Memory B cell (primary cell): Measurements from ENCODE around the gene CTBP2.

Source experiments
- ATAC-seq: fragments of 150-1000 bp; cut with Tn5 transposase; 2 replicates; pipeline ENCODE4 v1.10.0; 2021; ENCODE audit warnings: low read depth, mild to moderate bottlenecking, moderate library complexity
- DNase-seq, 2 donors: peaks; one replicate each; pipeline ENCODE4 v3.0.0; 2022; ENCODE audit warnings: low spot score in 2 of 2
- H3K27ac Mint-ChIP-seq: one replicate; pipeline ENCODE4 v1.8.0; 2022; ENCODE audit warnings: mild to moderate bottlenecking, moderate library complexity, mixed read lengths
- H3K27me3 Mint-ChIP-seq: one replicate; pipeline ENCODE4 v1.8.0; 2022; ENCODE audit warnings: mixed read lengths
- H3K36me3 Mint-ChIP-seq: one replicate; pipeline ENCODE4 v1.8.0; 2022; ENCODE audit warnings: mild to moderate bottlenecking, mixed read lengths
- H3K4me1 Mint-ChIP-seq: one replicate; pipeline ENCODE4 v1.8.0; 2022; ENCODE audit warnings: mixed read lengths
- H3K4me3 Mint-ChIP-seq: one replicate; pipeline ENCODE4 v1.8.0; 2022; ENCODE audit warnings: mild to moderate bottlenecking, moderate library complexity, mixed read lengths
- H3K9me3 Mint-ChIP-seq: one replicate; pipeline ENCODE4 v1.8.0; 2022; ENCODE audit warnings: mixed read lengths

The CTBP2 gene

GRCh38 chr10:125096975-125097374 is 63.4 kb downstream of the CTBP2 start:
- no peaks in the 10 kb centered on the region for H3K4me1 Mint-ChIP-seq
- H3K27me3 Mint-ChIP-seq, result peaks cover 14% of the 10 kb centered on the region
- H3K4me3 Mint-ChIP-seq, result no peak overlapping the region
- DNase-seq, result no peak
- H3K36me3 Mint-ChIP-seq, result no peaks in the 10 kb centered on the region
- H3K27ac Mint-ChIP-seq, result no peak overlapping the region
- ATAC-seq, result no peak
- H3K9me3 Mint-ChIP-seq, result no peaks in the 10 kb centered on the region

DNA sequence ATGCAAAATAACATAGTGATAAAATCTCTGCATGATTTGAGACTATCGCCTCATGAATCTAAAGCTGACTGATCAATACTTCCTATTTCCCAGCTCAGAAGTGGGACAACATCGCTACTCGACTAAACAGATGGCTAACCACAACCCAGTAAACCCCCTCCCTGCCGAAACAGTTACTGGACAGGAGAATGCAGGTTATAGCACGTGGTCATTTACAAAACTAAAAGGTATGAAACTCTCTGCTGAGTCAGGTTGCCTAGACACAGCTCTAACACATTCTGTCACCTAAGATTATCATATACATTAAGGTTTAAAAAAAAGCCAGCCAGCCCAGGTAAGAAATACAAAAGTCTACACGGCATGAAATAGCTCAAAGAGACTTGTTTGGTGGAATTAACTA is 64.0 kb downstream of the CTBP2 start:
- no peak for ATAC-seq
- H3K27ac Mint-ChIP-seq, result no peak overlapping the region

GRCh38 chr10:125095776-125096175 is 64.6 kb downstream of the CTBP2 start:
- peaks cover 10% of the 10 kb centered on the region for H3K27me3 Mint-ChIP-seq
- no peaks in the 10 kb centered on the region for H3K4me1 Mint-ChIP-seq
- ATAC-seq, result no peak
- no peaks in the 10 kb centered on the region for H3K9me3 Mint-ChIP-seq
- H3K36me3 Mint-ChIP-seq, result no peaks in the 10 kb centered on the region
- H3K27ac Mint-ChIP-seq, result no peak overlapping the region
- H3K4me3 Mint-ChIP-seq, result no peak overlapping the region
- no peak for DNase-seq

More for the DNA sequence above, 64.0 kb downstream of the CTBP2 start:
- Mint-ChIP-seq H3K36me3 (no peaks in the 10 kb centered on the region), H3K27me3 (peaks cover 10% of the 10 kb centered on the region), H3K4me3 (no peak overlapping the region), H3K9me3 (no peaks in the 10 kb centered on the region), H3K4me1 (no peaks in the 10 kb centered on the region)
- DNase-seq, result no peak

DNA sequence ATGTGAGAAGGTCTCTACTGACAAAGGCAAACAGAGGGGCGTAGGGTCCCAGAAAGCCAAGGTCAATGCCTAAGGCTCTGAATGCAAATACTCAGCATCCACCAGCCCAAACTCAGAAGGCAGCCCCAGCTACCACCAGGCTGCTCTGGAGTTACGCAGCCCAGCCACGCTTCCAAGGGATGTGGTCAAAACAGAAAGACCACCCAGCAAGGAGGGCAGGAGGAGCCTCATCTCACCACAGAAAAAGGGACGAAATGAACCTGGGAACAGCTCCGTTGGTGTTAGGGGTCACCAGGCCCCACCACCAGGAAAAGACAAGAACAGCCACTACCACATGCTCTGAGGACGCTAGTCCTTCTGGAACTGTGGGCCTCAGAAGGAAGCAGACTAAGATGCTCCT is 65.1 kb downstream of the CTBP2 start:
- no peak for ATAC-seq

DNA sequence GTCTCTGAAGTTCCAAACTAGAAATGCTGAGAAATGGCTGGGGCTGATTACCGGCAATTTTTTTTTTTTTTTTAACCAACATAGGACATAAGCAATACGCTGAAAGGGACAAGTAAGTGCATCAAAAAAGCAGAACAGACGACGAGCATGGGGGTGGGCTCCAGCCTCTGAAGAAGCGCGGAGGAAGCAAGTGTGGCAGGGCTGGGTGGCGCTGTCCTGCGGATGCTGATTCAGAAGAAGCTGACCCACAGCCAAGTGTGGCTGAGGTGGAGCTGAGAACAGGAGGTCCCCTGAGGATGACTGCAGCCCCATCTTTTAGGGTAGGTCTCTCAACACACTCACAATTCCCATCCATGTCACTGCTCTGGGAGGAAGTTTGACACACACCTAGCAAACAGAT is 65.6 kb downstream of the CTBP2 start:
- Mint-ChIP-seq H3K27me3 (peaks cover 7% of the 10 kb centered on the region), H3K27ac (no peak overlapping the region), H3K4me1 (no peaks in the 10 kb centered on the region), H3K9me3 (no peaks in the 10 kb centered on the region), H3K4me3 (no peak overlapping the region), H3K36me3 (no peaks in the 10 kb centered on the region)
- DNase-seq, result no peak
- ATAC-seq, result no peak

More for the DNA sequence above, 65.1 kb downstream of the CTBP2 start:
- Mint-ChIP-seq H3K27ac (no peak overlapping the region), H3K4me1 (no peaks in the 10 kb centered on the region), H3K36me3 (no peaks in the 10 kb centered on the region), H3K9me3 (no peaks in the 10 kb centered on the region), H3K27me3 (peaks cover 9% of the 10 kb centered on the region), H3K4me3 (no peak overlapping the region)
- DNase-seq, result no peak

DNA sequence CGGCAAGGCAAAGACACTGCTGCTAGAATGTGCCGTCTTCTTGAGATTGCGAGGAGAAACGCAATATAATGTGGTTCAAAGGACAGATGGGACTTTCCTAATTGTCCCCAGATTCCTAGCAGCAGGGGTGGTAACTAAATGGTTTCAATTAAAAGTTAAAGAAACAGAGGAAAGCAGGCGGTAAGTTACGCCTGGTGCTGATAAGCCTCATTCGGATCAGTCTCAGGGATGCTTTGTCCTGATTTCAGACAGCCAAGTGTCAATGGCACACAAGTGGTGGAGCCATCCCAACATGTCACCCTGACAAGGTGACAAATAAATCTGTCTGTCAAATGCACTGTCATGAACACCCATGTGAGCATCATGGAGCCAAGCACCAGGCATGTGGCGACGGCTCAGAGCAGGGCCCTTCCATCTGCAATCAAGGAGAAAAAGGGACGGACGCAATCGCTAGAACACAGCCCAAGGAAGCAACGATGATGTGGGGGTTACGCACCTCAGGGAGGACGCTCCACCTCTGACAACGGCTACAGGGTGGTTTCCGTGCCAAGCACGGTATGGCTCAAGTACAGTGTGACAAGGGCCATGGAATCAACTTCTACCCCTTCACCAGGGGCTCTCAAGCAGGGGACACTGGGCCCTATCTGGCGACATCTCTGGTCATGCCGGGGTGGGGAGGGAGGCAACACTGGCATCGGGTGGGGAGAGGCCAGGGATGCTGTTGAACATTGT is 66.2 kb downstream of the CTBP2 start:
- DNase-seq, result no peak
- H3K27me3 Mint-ChIP-seq, result peaks cover 8% of the 10 kb centered on the region
- no peaks in the 10 kb centered on the region for H3K4me1 Mint-ChIP-seq
- H3K9me3 Mint-ChIP-seq, result no peaks in the 10 kb centered on the region
- no peak overlapping the region for H3K4me3 Mint-ChIP-seq
- no peak for ATAC-seq
- H3K36me3 Mint-ChIP-seq, result no peaks in the 10 kb centered on the region
- no peak overlapping the region for H3K27ac Mint-ChIP-seq

- DNase-seq (no peak), ATAC-seq (no peak)
- Mint-ChIP-seq H3K27me3 (peaks cover 2% of the 10 kb centered on the region), H3K4me3 (no peak overlapping the region), H3K36me3 (no peaks in the 10 kb centered on the region), H3K4me1 (no peaks in the 10 kb centered on the region), H3K9me3 (no peaks in the 10 kb centered on the region), H3K27ac (no peak overlapping the region)
Observed at GRCh38 chr10:125093199-125093973, 67.0 kb downstream of the CTBP2 start.

- peaks cover 7% of the 10 kb centered on the region for H3K27me3 Mint-ChIP-seq
- ATAC-seq, result no peak
- no peaks in the 10 kb centered on the region for H3K4me1 Mint-ChIP-seq
Observed at GRCh38 chr10:125092564-125093031, 67.8 kb downstream of the CTBP2 start.

DNA sequence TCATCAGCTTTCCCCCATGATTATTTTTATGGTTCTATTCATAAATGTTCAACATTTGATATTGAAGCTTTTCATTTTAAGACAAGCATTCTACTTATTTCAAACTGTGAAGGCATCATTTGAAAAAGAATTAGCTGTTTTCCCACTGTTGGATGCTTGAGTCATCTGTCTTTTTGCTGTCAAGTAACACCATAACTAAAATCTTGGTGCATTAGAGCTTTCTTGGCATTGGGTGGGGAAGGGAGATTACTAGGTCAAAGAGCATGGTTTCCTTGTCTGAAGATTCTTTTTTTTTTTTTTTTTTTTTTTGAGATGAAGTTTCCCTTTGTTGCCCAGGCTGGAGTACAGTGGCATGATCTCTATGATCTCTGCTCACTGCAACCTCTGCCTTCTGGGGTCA is 68.5 kb downstream of the CTBP2 start:
- Mint-ChIP-seq H3K4me1 (no peaks in the 10 kb centered on the region), H3K9me3 (no peaks in the 10 kb centered on the region), H3K27ac (no peak overlapping the region), H3K27me3 (peaks cover 7% of the 10 kb centered on the region), H3K36me3 (no peaks in the 10 kb centered on the region), H3K4me3 (no peak overlapping the region)
- ATAC-seq (no peak), DNase-seq (no peak)

More at GRCh38 chr10:125092564-125093031, 67.8 kb downstream of the CTBP2 start:
- DNase-seq, result no peak
- Mint-ChIP-seq H3K4me3 (no peak overlapping the region), H3K36me3 (no peaks in the 10 kb centered on the region), H3K27ac (no peak overlapping the region), H3K9me3 (no peaks in the 10 kb centered on the region)

DNA sequence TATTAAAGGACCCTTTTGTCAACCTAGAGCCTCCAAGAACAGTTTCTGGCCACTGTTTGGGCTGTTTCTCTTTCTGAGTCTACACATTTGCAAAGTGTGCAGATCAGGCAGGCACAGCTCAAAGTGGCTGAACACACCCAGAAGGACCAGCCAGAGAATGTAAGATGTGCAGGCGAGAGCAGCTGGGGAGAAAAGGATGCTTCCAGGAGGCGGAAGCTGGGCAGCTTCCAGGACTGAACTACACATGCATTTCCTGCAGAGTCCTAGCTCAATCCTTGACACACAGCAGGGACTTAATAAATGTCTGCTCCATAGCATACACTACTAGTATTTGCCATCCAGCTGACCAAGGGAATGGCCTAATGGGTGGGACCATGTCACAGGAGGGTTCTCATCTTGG is 70.9 kb downstream of the CTBP2 start:
- ATAC-seq (no peak), DNase-seq (no peak)
- Mint-ChIP-seq H3K9me3 (no peaks in the 10 kb centered on the region), H3K27ac (no peak overlapping the region), H3K4me3 (no peak overlapping the region), H3K36me3 (no peaks in the 10 kb centered on the region), H3K27me3 (peaks cover 10% of the 10 kb centered on the region), H3K4me1 (no peaks in the 10 kb centered on the region)

- H3K27me3 Mint-ChIP-seq, result peaks cover 13% of the 10 kb centered on the region
Observed at GRCh38 chr10:125087897-125088215, 72.5 kb downstream of the CTBP2 start.

GRCh38 chr10:125087191-125087896 is 73.0 kb downstream of the CTBP2 start:
- DNase-seq (no peak), ATAC-seq (no peak)
- Mint-ChIP-seq H3K9me3 (no peaks in the 10 kb centered on the region), H3K4me3 (no peak overlapping the region), H3K36me3 (no peaks in the 10 kb centered on the region), H3K27ac (no peak overlapping the region), H3K27me3 (peaks cover 13% of the 10 kb centered on the region), H3K4me1 (no peaks in the 10 kb centered on the region)

More at GRCh38 chr10:125087897-125088215, 72.5 kb downstream of the CTBP2 start:
- ATAC-seq (no peak), DNase-seq (no peak)
- Mint-ChIP-seq H3K9me3 (no peaks in the 10 kb centered on the region), H3K4me1 (no peaks in the 10 kb centered on the region), H3K36me3 (no peaks in the 10 kb centered on the region), H3K4me3 (no peak overlapping the region), H3K27ac (no peak overlapping the region)

DNA sequence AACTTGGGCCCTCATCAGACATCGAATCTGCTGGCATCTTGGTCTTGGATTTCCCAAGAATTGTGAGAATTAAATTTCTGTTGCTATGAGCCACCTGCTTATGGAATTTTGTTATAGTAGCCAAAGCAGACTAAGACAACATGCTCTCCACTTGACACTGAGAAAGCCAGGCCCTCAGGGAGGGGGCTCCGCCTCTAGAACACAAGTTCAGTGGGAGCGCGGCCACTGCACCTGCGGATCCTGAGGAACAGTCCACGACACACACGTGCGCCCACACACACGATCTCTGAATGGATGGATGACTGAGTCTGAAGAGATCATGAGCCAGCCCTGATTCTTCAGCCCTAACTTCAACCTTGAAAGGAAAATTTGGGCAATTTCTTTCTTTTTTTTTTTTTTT is 73.7 kb downstream of the CTBP2 start:
- H3K27ac Mint-ChIP-seq, result no peak overlapping the region
- ATAC-seq (no peak), DNase-seq (no peak)
- no peak overlapping the region for H3K4me3 Mint-ChIP-seq
- peaks cover 14% of the 10 kb centered on the region for H3K27me3 Mint-ChIP-seq
- H3K36me3 Mint-ChIP-seq, result no peaks in the 10 kb centered on the region
- H3K4me1 Mint-ChIP-seq, result no peaks in the 10 kb centered on the region
- H3K9me3 Mint-ChIP-seq, result no peaks in the 10 kb centered on the region
